ENCODE measurements around the gene SASH1. TPM values are rescaled to one million over a fixed set of nuclear protein-coding genes. Genes with fewer than 3 reads are reported as not detected.

The SASH1 gene
- total and polyA plus RNA-seq, 2 of the 8 experiments (the other 6 are each of a cell fraction or from before 2014, with no cell fraction given): 6.0 to 20.2 TPM

DNA sequence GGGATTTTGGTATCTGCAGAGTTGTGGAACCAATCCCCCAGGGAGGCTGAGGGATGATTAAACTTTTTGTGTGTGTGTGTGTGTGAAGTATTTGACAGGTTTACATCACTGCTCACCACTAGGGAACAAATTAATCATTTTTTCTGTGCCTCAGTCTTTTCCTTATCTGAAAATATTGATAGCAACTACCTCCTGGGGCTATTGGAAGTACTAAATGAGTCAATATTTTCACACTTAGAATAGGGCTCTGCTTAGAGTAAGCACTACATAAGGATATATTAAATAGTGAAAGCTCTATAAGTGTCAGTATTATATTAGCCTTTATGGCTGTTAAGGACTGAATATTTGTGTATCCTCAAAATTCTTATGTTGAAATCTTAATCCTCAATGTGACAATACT is 249.0 kb downstream of the SASH1 start:
- TF ChIP-seq, protein P1, sequence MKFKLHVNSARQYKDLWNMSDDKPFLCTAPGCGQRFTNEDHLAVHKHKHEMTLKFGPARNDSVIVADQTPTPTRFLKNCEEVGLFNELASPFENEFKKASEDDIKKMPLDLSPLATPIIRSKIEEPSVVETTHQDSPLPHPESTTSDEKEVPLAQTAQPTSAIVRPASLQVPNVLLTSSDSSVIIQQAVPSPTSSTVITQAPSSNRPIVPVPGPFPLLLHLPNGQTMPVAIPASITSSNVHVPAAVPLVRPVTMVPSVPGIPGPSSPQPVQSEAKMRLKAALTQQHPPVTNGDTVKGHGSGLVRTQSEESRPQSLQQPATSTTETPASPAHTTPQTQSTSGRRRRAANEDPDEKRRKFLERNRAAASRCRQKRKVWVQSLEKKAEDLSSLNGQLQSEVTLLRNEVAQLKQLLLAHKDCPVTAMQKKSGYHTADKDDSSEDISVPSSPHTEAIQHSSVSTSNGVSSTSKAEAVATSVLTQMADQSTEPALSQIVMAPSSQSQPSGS (IDR thresholded peaks at IDR 0.05; ENCODE audit: low read length): no peak
- TF ChIP-seq EP300 (IDR thresholded peaks at IDR 0.05; ENCODE audit: borderline replicate concordance in 1 of 2, low read depth in 2 of 2, low read length in 2 of 2): no peak
- no peak for TF ChIP-seq BACH1 (IDR thresholded peaks at IDR 0.05; ENCODE audit: low read length)
- TF ChIP-seq ZNF274 (IDR thresholded peaks at IDR 0.05; ENCODE audit: borderline replicate concordance, extremely low read depth, low read length): no peak
- TF ChIP-seq RFX5 (IDR thresholded peaks at IDR 0.05; ENCODE audit: borderline replicate concordance, low read depth, low read length): no peak
- no peak for TF ChIP-seq TBP (IDR thresholded peaks at IDR 0.05; ENCODE audit: low read depth, low read length)
- no peak for TF ChIP-seq JUND (IDR thresholded peaks at IDR 0.05; ENCODE audit: low read length)
- TF ChIP-seq NANOG (IDR thresholded peaks at IDR 0.05; ENCODE audit: insufficient read depth, low read depth, low read length, poor library complexity, severe bottlenecking): no peak
- no peak for TF ChIP-seq KDM5A (IDR thresholded peaks at IDR 0.05; ENCODE audit: low read length)
- no peak for TF ChIP-seq CTBP2 (IDR thresholded peaks at IDR 0.05; ENCODE audit: borderline replicate concordance, insufficient read depth, insufficient read length, low read length)
- TF ChIP-seq ATF3 (IDR thresholded peaks at IDR 0.05; ENCODE audit: insufficient read depth, low read depth, low read length): no peak
- no peak overlapping the region for H4K5ac ChIP-seq (ENCODE audit: insufficient read length, low read depth, low read length)
- no peak overlapping the region for H4K91ac ChIP-seq (replicated peaks; ENCODE audit: insufficient read length, low read length)
- H3K27me3 ChIP-seq (replicated peaks in 1 of 4; ENCODE audit: control insufficient read depth in 3 of 4, extremely low read depth in 1 of 4, insufficient read depth in 3 of 4, low read length in 3 of 4): no peaks in the 10 kb centered on the region
- DNase-seq (ENCODE audit: low read depth in 1 of 2, low spot score in 2 of 2) (no peak), FAIRE-seq (no peak)
- no peak overlapping the region for H2BK12ac ChIP-seq (ENCODE audit: low read depth, low read length)
- H3K4me2 ChIP-seq (ENCODE audit: insufficient read depth in 1 of 2, low read depth in 2 of 2, low read length in 2 of 2): no peak overlapping the region
- ChIA-PET CTCF (ENCODE audit: partially characterized antibody) (interaction anchor here (1.8 kb wide), 1 partner anchor 14 kb away, joined by 4 read pairs; no protein-coding TSS in a partner anchor), POLR2A (ENCODE audit: partially characterized antibody) (no interaction called here)
- H3K23me2 ChIP-seq (ENCODE audit: low read depth, low read length): no peaks in the 10 kb centered on the region
- H2BK15ac ChIP-seq (ENCODE audit: low read length): no peak overlapping the region
- H3K27ac ChIP-seq (ENCODE audit: low read depth, low read length): no peak overlapping the region
- no peak overlapping the region for H2AFZ ChIP-seq (ENCODE audit: low read length)
- no peaks in the 10 kb centered on the region for H4K20me1 ChIP-seq (replicated peaks in 1 of 2; ENCODE audit: control insufficient read depth in 1 of 2, insufficient read depth in 2 of 2, low read length in 2 of 2)
- H3K9ac ChIP-seq (replicated peaks in 1 of 4; ENCODE audit: extremely low read depth in 1 of 4, low read depth in 3 of 4, low read length in 3 of 4): no peak overlapping the region
- no peak overlapping the region for H3K4ac ChIP-seq (replicated peaks; ENCODE audit: insufficient read length, low read depth, low read length)
- H2BK5ac ChIP-seq (ENCODE audit: low read depth, low read length): no peak overlapping the region
- no peak overlapping the region for H3K56ac ChIP-seq (replicated peaks; ENCODE audit: insufficient read length, low read depth, low read length)
- H3K36me3 ChIP-seq (ENCODE audit: control insufficient read depth in 2 of 4, insufficient read depth in 4 of 4, low read length in 3 of 4): no peaks in the 10 kb centered on the region
- no peaks in the 10 kb centered on the region for H3K79me1 ChIP-seq (ENCODE audit: low read depth, low read length)
- no peak overlapping the region for H3K14ac ChIP-seq (ENCODE audit: insufficient read length)
- H2AK5ac ChIP-seq (ENCODE audit: low read depth, low read length): no peak overlapping the region
- H2BK20ac ChIP-seq (ENCODE audit: low read length): no peak overlapping the region
- H3K23ac ChIP-seq (ENCODE audit: insufficient read length): no peak overlapping the region
- no peaks in the 10 kb centered on the region for H3K4me1 ChIP-seq (replicated peaks in 1 of 4; ENCODE audit: control insufficient read depth in 3 of 4, insufficient read depth in 4 of 4, low read length in 3 of 4)
- no peak overlapping the region for H3K18ac ChIP-seq (ENCODE audit: extremely low read depth, low read length)
- no peaks in the 10 kb centered on the region for H3K79me2 ChIP-seq (ENCODE audit: control insufficient read depth in 1 of 2, insufficient read depth in 2 of 2, low read length in 2 of 2)
- no peaks in the 10 kb centered on the region; a peak in 1 of 4 replicates for H3K9me3 ChIP-seq (ENCODE audit: insufficient read depth in 2 of 2, low read depth in 1 of 2, low read length in 1 of 2)
- H2BK120ac ChIP-seq (replicated peaks; ENCODE audit: low read depth, low read length): no peak overlapping the region
- no peak overlapping the region for H4K8ac ChIP-seq (ENCODE audit: extremely low read depth, insufficient read depth, low read length)
- no peak overlapping the region for H3K4me3 ChIP-seq (ENCODE audit: extremely low read depth in 1 of 4, insufficient read depth in 2 of 4, low read depth in 3 of 4, low read length in 4 of 4)

Data from H1 (cell line).